Activated CD8-positive, alpha-beta memory T cell treated with anti-CD3 and anti-CD28 coated beads for 36 hours (primary cell): ENCODE results near the gene DDX6. TPM values are rescaled to one million over a fixed set of nuclear protein-coding genes. Genes with fewer than 3 reads are reported as not detected.

Experiments
- CTCF ChIA-PET: fragments of 350-600 bp; sonication (Branson Sonifier 250); formaldehyde crosslinking; loops from one replicate; lab custom pipeline; 2021; ENCODE audit warnings: antibody characterized with exemption; lab: Charles Lee
- POLR2A ChIA-PET: fragments of 350-600 bp; sonication (Branson Sonifier 250); formaldehyde crosslinking; loops from one replicate; lab custom pipeline; 2021; ENCODE audit warnings: antibody characterized with exemption; lab: Charles Lee
- total RNA-seq, 2 experiments: library from RNA; stranded (reverse); gene quantifications; one replicate each; pipeline ENCODE4 v1.2.3, GENCODE V29; 2021

Gene DDX6
- total RNA-seq, 2 experiments from 2014 or later, result 146 to 153 TPM

GRCh38 chr11:118799372-118799771, 8.4 kb upstream of the DDX6 start:
- ChIA-PET POLR2A (interaction anchor here (0.6 kb wide), 1 partner anchor 525 kb away, joined by 6 read pairs; no protein-coding TSS in a partner anchor), CTCF (interaction anchor here (1.0 kb wide), 2 partner anchors 53 to 130 kb away, joined by 3 read pairs; no protein-coding TSS in a partner anchor)

GRCh38 chr11:118797510-118797909, 6.5 kb upstream of the DDX6 start:
- ChIA-PET POLR2A (no interaction called here), CTCF (no interaction called here)

GRCh38 chr11:118792570-118793124, 1.7 kb upstream of the DDX6 start:
- POLR2A ChIA-PET, result interaction anchor here (0.5 to 4.4 kb wide), 14 partner anchors 12 to 205 kb away, joined by 3 to 58 read pairs (median 4); partner anchors contain the start of genes BCL9L, CENATAC and CXCR5
- CTCF ChIA-PET, result interaction anchor here (0.5 to 5.1 kb wide), 14 partner anchors 12 to 353 kb away, joined by 3 to 33 read pairs (median 4); partner anchors contain the start of gene CXCR5

GRCh38 chr11:118791961-118792569, 1.1 kb upstream of the DDX6 start:
- POLR2A ChIA-PET, result interaction anchor here (0.6 to 4.4 kb wide), 21 partner anchors 23 to 356 kb away, joined by 3 to 58 read pairs (median 4); partner anchors contain the start of genes BCL9L, C2CD2L, CENATAC and CXCR5
- CTCF ChIA-PET, result interaction anchor here (0.5 to 5.1 kb wide), 17 partner anchors 12 to 201 kb away, joined by 3 to 33 read pairs (median 4); partner anchors contain the start of gene CXCR5

GRCh38 chr11:118790357-118791110, 430 bp downstream of the DDX6 start:
- CTCF ChIA-PET, result interaction anchor here (0.8 to 5.1 kb wide), 11 partner anchors 78 to 226 kb away, joined by 3 to 33 read pairs (median 4); no protein-coding TSS in a partner anchor
- POLR2A ChIA-PET, result interaction anchor here (0.7 to 4.4 kb wide), 14 partner anchors 55 to 548 kb away, joined by 3 to 58 read pairs (median 6); partner anchors contain the start of gene KMT2A

GRCh38 chr11:118789501-118790356, 1.2 kb downstream of the DDX6 start:
- POLR2A ChIA-PET, result interaction anchor here (0.7 to 4.4 kb wide), 11 partner anchors 43 to 713 kb away, joined by 3 to 58 read pairs (median 9); partner anchors contain the start of gene CXCR5
- CTCF ChIA-PET, result interaction anchor here (0.7 to 5.1 kb wide), 6 partner anchors 80 to 140 kb away, joined by 3 to 33 read pairs (median 9); no protein-coding TSS in a partner anchor

GRCh38 chr11:118786657-118787056, 4.3 kb downstream of the DDX6 start:
- CTCF ChIA-PET, result interaction anchor here (0.7 kb wide), 1 partner anchor 1265 kb away, joined by 3 read pairs; no protein-coding TSS in a partner anchor
- POLR2A ChIA-PET, result no interaction called here

- ChIA-PET POLR2A (interaction anchor here (0.6 to 0.8 kb wide), 2 partner anchors 13 to 474 kb away, joined by 3 read pairs; no protein-coding TSS in a partner anchor), CTCF (interaction anchor here (1.2 to 3.9 kb wide), 2 partner anchors 96 to 145 kb away, joined by 3 to 17 read pairs; no protein-coding TSS in a partner anchor)
These were observed 5.6 kb downstream of the DDX6 start for GRCh38 chr11:118785362-118785761.

GRCh38 chr11:118783724-118784495, 7.1 kb downstream of the DDX6 start:
- ChIA-PET CTCF (interaction anchor here (0.7 to 3.9 kb wide), 2 partner anchors 94 to 500 kb away, joined by 3 to 17 read pairs; no protein-coding TSS in a partner anchor), POLR2A (interaction anchor here (0.7 to 1.0 kb wide), 6 partner anchors 86 to 337 kb away, joined by 3 to 7 read pairs (median 4); no protein-coding TSS in a partner anchor)

- ChIA-PET CTCF (interaction anchor here (3.9 kb wide), 1 partner anchor 93 kb away, joined by 17 read pairs; no protein-coding TSS in a partner anchor), POLR2A (interaction anchor here (0.8 to 0.9 kb wide), 2 partner anchors 88 to 89 kb away, joined by 5 read pairs; no protein-coding TSS in a partner anchor)
These were observed 7.6 kb downstream of the DDX6 start for GRCh38 chr11:118783324-118783723.

GRCh38 chr11:118778898-118779297, 12.1 kb downstream of the DDX6 start:
- POLR2A ChIA-PET, result no interaction called here

GRCh38 chr11:118774032-118774431, 16.9 kb downstream of the DDX6 start:
- POLR2A ChIA-PET, result no interaction called here
- CTCF ChIA-PET, result interaction anchor here (0.7 to 0.9 kb wide), 2 partner anchors 9 to 161 kb away, joined by 3 to 5 read pairs; no protein-coding TSS in a partner anchor

More at GRCh38 chr11:118778898-118779297, 12.1 kb downstream of the DDX6 start:
- CTCF ChIA-PET, result no interaction called here

GRCh38 chr11:118771547-118772288, 19.2 kb downstream of the DDX6 start:
- CTCF ChIA-PET, result no interaction called here

GRCh38 chr11:118768690-118769089, 22.3 kb downstream of the DDX6 start:
- POLR2A ChIA-PET, result interaction anchor here (0.6 to 1.2 kb wide), 3 partner anchors 14 to 126 kb away, joined by 3 to 5 read pairs (median 3); no protein-coding TSS in a partner anchor
- CTCF ChIA-PET, result interaction anchor here (0.7 to 1.1 kb wide), 3 partner anchors 12 to 79 kb away, joined by 3 to 5 read pairs (median 4); no protein-coding TSS in a partner anchor

More at GRCh38 chr11:118771547-118772288, 19.2 kb downstream of the DDX6 start:
- POLR2A ChIA-PET, result interaction anchor here (0.9 kb wide), 1 partner anchor 14 kb away, joined by 3 read pairs; no protein-coding TSS in a partner anchor

- ChIA-PET POLR2A (no interaction called here), CTCF (no interaction called here)
These were observed 24.9 kb downstream of the DDX6 start for GRCh38 chr11:118766035-118766434.
